ENCODE measurements around the gene USP7. TPM values are rescaled to one million over a fixed set of nuclear protein-coding genes. Genes with fewer than 3 reads are reported as not detected.
A peak's percentile ranks its signal among the peaks of the same experiment; 100 is the strongest.

The USP7 gene
- total RNA-seq, 4 donors from 2014 or later = 125 to 139 (median 130) TPM

DNA sequence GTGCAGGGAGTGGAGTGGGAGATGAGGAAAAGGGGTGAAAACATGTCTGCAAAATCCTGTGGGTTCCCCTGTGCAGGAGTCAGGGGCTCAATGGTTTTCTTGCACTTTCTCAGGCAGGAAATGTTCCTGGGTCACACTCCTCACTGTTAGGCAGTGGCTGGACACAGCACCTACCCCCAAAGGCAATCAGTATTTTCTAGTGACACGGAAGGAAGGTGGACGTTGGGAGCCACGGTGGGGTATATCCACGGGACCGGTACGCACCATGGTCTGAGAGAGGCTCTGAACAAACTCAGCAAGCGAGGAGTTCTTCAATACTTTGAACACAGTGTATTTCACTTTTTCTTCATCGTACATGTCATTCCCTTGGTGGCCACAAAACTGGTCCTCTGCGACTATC, 60.7 kb downstream of the USP7 start:
- Histone ChIP-seq H3K27ac (no peak overlapping the region), H3K36me3 (peaks cover 0 to 100% (median 0%) of the 10 kb centered on the region in 3 donors), H3K9me3 (no peaks in the 10 kb centered on the region), H3K4me3 (no peak overlapping the region), H3K27me3 (no peaks in the 10 kb centered on the region), H3K4me1 (no peaks in the 10 kb centered on the region)
- TF ChIP-seq CTCF (IDR thresholded peaks at IDR 0.05) (peak in 1 of 6 experiments; percentile 8), POLR2A (IDR thresholded peaks at IDR 0.05) (no peak)
- no peak for DNase-seq

DNA sequence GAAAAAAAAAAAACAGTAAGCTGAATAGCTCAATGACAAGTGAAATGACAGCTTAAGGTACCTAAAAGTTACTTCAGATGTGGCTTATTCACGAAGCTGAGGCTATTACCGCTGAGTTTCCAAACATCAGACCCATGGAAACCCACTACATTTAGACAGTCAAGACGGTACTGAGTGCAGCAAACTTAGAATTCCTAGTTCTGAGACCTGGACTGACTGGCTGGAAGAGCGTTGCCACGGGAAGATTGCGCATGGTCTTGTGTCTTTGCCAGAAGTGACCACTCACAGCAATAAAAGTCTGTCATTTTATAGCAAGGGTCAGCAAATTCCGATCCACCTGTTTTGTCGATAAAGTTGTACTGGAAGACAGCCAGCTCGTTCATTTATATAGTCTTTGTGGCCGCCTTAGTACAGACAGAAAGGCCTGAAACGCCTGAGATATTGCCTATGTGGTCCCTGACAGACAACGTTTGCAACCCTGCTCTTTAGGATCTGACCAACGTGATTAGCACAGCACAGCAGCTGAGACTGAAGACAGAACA, 62.3 kb downstream of the USP7 start:
- Histone ChIP-seq H3K36me3 (peaks cover 0 to 100% (median 0%) of the 10 kb centered on the region in 3 donors), H3K9me3 (no peaks in the 10 kb centered on the region), H3K4me1 (no peaks in the 10 kb centered on the region), H3K4me3 (no peak overlapping the region), H3K27ac (no peak overlapping the region), H3K27me3 (no peaks in the 10 kb centered on the region)
- TF ChIP-seq POLR2A (IDR thresholded peaks at IDR 0.05) (no peak), CTCF (IDR thresholded peaks at IDR 0.05) (no peak)
- no peak for DNase-seq

DNA sequence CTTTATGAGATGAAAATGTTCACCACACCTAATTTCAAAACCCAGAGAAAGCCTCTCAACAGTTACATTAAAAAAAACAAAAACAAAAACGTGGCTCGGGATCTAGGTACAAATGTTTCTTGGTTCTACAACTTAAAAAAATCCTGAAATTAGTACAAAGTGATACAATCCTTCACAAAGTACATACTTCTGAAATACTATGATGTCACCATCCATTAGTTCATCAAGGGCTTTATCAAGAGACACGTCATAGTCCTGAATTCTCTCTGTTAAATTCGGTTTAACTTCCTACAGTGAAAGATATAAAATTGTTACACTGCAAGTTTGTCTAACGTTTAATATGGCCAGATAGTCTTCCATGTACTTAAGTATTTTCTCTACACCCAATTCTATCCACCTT, 63.4 kb downstream of the USP7 start:
- Histone ChIP-seq H3K27ac (no peak overlapping the region), H3K36me3 (peaks cover 0 to 99% (median 0%) of the 10 kb centered on the region in 3 donors), H3K9me3 (no peaks in the 10 kb centered on the region), H3K4me3 (no peak overlapping the region), H3K27me3 (no peaks in the 10 kb centered on the region), H3K4me1 (no peaks in the 10 kb centered on the region)
- TF ChIP-seq CTCF (IDR thresholded peaks at IDR 0.05) (no peak), POLR2A (IDR thresholded peaks at IDR 0.05) (no peak)
- DNase-seq = no peak

- no peak for DNase-seq
- no peak overlapping the region for H3K27ac ChIP-seq
- no peaks in the 10 kb centered on the region for H3K4me1 ChIP-seq
- H3K4me3 ChIP-seq = no peak overlapping the region
- H3K9me3 ChIP-seq = no peaks in the 10 kb centered on the region
- peaks cover 0 to 99% (median 0%) of the 10 kb centered on the region in 3 donors for H3K36me3 ChIP-seq
- no peak for TF ChIP-seq POLR2A (IDR thresholded peaks at IDR 0.05)
- no peak for TF ChIP-seq CTCF (IDR thresholded peaks at IDR 0.05)
- no peaks in the 10 kb centered on the region for H3K27me3 ChIP-seq
Measured at GRCh38 chr16:8899709-8900317, 63.9 kb downstream of the USP7 start.

DNA sequence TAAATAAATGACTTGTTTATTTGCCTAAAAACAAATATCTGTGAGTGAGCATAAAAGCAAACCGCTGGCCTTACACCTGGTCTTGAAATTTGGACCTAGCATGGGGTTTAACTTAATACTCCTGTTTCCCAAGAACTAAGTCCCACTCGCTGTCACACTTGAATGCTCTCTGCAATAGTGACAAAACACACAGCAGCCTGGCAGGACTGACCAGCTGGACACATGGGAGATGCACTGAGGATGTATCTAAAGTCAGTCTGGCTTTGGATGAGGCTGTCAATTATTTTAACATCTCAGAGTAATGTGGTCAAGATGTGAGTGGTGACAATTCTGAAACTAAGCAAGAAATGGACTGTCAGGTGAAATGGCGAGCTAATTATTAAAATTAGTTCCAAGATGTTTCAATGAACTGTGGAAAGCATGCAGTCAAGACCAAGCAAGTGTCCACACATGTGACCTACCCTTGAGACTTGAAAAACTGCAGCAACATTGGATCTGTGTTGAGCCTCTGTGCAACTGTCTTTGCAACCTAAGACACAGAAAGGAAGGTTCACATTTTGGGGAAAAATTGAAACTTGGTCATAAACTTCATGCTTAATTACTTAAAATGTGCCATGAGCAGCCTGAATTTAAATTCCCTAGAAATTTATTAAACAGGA, 64.9 kb downstream of the USP7 start:
- Histone ChIP-seq H3K27ac (no peak overlapping the region), H3K4me3 (no peak overlapping the region), H3K9me3 (no peaks in the 10 kb centered on the region), H3K4me1 (no peaks in the 10 kb centered on the region), H3K27me3 (no peaks in the 10 kb centered on the region), H3K36me3 (peaks cover 0 to 99% (median 0%) of the 10 kb centered on the region in 3 donors)
- TF ChIP-seq POLR2A (IDR thresholded peaks at IDR 0.05) (no peak), CTCF (IDR thresholded peaks at IDR 0.05) (no peak)
- DNase-seq = no peak

All from Peyer's patch (tissue), 4 donors.